ENCODE data around the gene ZFYVE9.

- TF ChIP-seq CTCF (IDR thresholded peaks at IDR 0.05) = no peak
- TF ChIP-seq POLR2A (IDR thresholded peaks at IDR 0.05) = no peak
These were observed 243.5 kb downstream of the ZFYVE9 start for GRCh38 chr1:52385376-52385775.

All from testis (tissue), 2 donors.